ENCODE data around the gene CADPS2. TPM values are rescaled to one million over a fixed set of nuclear protein-coding genes. Genes with fewer than 3 reads are reported as not detected.

CADPS2 gene
- total and polyA plus RNA-seq, 2 of the 4 experiments (the other 2 are of a cell fraction): 0.10 to 0.54 TPM

DNA sequence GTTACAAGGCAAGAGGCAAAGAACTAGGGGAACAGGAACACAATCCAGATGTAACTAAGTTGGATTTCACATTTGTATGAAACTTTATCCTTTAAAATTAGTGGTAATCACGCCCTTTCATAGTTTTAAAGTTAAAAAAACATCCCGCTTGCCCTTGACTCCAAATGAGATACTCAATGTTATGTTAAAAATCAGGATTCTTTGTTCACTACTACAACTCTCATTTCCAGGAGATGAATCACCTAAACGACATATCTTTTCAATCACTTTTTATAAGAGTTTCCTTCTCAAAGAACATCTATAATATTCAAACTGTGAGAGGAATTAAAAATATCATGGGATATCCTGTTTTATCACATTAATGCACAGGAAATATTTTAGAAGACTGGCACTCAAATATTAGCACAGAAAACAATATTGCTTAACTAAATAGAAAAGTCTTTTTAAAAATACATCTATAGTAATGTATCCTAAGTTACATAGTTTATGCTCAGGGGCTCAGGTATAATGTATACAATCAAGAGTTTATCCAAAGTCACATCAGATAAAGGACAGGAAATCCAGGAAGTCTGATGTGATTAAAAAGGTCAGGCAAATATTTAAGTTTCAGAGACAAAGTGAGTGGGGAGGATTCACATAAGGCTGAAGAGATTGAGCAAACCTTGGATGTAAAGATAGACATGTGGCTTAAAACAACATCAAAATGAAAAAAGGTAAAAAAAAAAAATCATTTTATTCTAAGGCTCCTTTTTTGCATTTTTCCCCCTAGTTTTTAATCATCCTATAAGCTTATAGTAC, 41.9 kb downstream of the CADPS2 start:
- ChIA-PET POLR2A (ENCODE audit: unreplicated experiment) (no interaction called here), CTCF (interaction anchor here (0.7 kb wide), 1 partner anchor 799 kb away, joined by 8 read pairs; no protein-coding TSS in a partner anchor)
- Histone ChIP-seq H2AK5ac (ENCODE audit: low read depth, low read length) (no peak overlapping the region), H4K91ac (ENCODE audit: insufficient read depth, low read depth, low read length) (no peak overlapping the region), H2AFZ (replicated peaks; ENCODE audit: low read length, poor library complexity) (no peak overlapping the region), H3K4me2 (ENCODE audit: low read depth, low read length) (no peak overlapping the region), H2AK9ac (replicated peaks; ENCODE audit: low read depth, low read length, poor library complexity) (no peak overlapping the region), H3K14ac (replicated peaks; ENCODE audit: low read depth, low read length) (no peak overlapping the region), H3K56ac (ENCODE audit: extremely low read depth, insufficient read depth, low read length) (no peak overlapping the region), H3K9me1 (ENCODE audit: insufficient read depth, low read length) (no peaks in the 10 kb centered on the region), H2BK5ac (ENCODE audit: low read depth, low read length, poor library complexity, severe bottlenecking) (no peak overlapping the region), H3K27ac (ENCODE audit: insufficient read depth, low read length) (no peak overlapping the region), H3K4me3 (ENCODE audit: insufficient read depth, low read depth, low read length) (no peak overlapping the region), H2BK15ac (ENCODE audit: low read depth, low read length) (no peak overlapping the region), H3K36me3 (ENCODE audit: control insufficient read depth, insufficient read depth, low read length) (no peaks in the 10 kb centered on the region), H3K18ac (ENCODE audit: low read depth, low read length) (no peak overlapping the region), H3K4ac (ENCODE audit: low read depth, low read length) (no peak overlapping the region), H3K79me1 (ENCODE audit: low read depth in 1 of 2, low read length in 2 of 2) (no peaks in the 10 kb centered on the region), H3K23ac (ENCODE audit: low read depth, low read length) (no peak overlapping the region), H2BK20ac (ENCODE audit: low read depth, low read length) (no peak overlapping the region), H4K5ac (ENCODE audit: low read depth, low read length) (no peak overlapping the region), H4K20me1 (ENCODE audit: insufficient read depth, low read length) (no peaks in the 10 kb centered on the region), H3K9ac (ENCODE audit: low read depth, low read length) (no peak overlapping the region), H3K9me3 (ENCODE audit: control insufficient read depth, insufficient read depth, low read length) (peaks cover 7% of the 10 kb centered on the region), H4K8ac (ENCODE audit: low read depth in 2 of 2, low read length in 2 of 2) (no peak overlapping the region), H3K4me1 (ENCODE audit: control insufficient read depth, insufficient read depth, low read length) (no peaks in the 10 kb centered on the region), H3K27me3 (ENCODE audit: control insufficient read depth, insufficient read depth, low read length) (no peaks in the 10 kb centered on the region), H2BK120ac (ENCODE audit: low read depth, low read length) (no peak overlapping the region)
- TF ChIP-seq FOS (IDR thresholded peaks at IDR 0.05; ENCODE audit: low read depth, low read length) (no peak), NFE2L2 (IDR thresholded peaks at IDR 0.05; ENCODE audit: low read depth, low read length) (no peak), MXI1 (IDR thresholded peaks at IDR 0.05; ENCODE audit: borderline replicate concordance, low read depth, low read length) (no peak), RFX5 (IDR thresholded peaks at IDR 0.05; ENCODE audit: low read depth, low read length) (no peak), CTCF (conservative IDR thresholded peaks at IDR 0.05; ENCODE audit: low read depth, low read length) (no peak), RCOR1 (IDR thresholded peaks at IDR 0.05; ENCODE audit: insufficient replicate concordance, low read length) (no peak), ELK1 (IDR thresholded peaks at IDR 0.05; ENCODE audit: borderline replicate concordance, low read depth, low read length) (no peak), MAZ (IDR thresholded peaks at IDR 0.05; ENCODE audit: borderline replicate concordance, low read depth, low read length) (no peak), POLR2A (IDR thresholded peaks at IDR 0.05; ENCODE audit: low read depth, low read length) (no peak), MAFK (IDR thresholded peaks at IDR 0.05; ENCODE audit: low read depth, low read length) (no peak), RAD21 (IDR thresholded peaks at IDR 0.05; ENCODE audit: low read length) (no peak), CHD1 (IDR thresholded peaks at IDR 0.05; ENCODE audit: low read depth, low read length) (no peak), SMC3 (IDR thresholded peaks at IDR 0.05; ENCODE audit: low read depth, low read length) (no peak), BHLHE40 (IDR thresholded peaks at IDR 0.05; ENCODE audit: low read depth, low read length) (no peak), CEBPB (IDR thresholded peaks at IDR 0.05; ENCODE audit: low read depth, low read length) (no peak)
- TF ChIP-seq, protein P1, sequence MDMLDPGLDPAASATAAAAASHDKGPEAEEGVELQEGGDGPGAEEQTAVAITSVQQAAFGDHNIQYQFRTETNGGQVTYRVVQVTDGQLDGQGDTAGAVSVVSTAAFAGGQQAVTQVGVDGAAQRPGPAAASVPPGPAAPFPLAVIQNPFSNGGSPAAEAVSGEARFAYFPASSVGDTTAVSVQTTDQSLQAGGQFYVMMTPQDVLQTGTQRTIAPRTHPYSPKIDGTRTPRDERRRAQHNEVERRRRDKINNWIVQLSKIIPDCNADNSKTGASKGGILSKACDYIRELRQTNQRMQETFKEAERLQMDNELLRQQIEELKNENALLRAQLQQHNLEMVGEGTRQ (IDR thresholded peaks at IDR 0.05; ENCODE audit: low read depth, low read length): no peak
- DNase-seq: no peak
- dilution Hi-C loops (cut with HindIII; ENCODE audit: low sequenced_read_pairs, unreplicated experiment): no loop called here
- no peak for ATAC-seq (ENCODE audit: low read depth)
- intact Hi-C loops (cut with micrococcal nuclease): no loop called here
- in situ Hi-C loops (cut with MboI; ENCODE audit: low sequenced_read_pairs): no loop called here
- no CpG with 5 or more reads among the region's 3 CpGs for WGBS, 2 experiments (ENCODE audit: extremely low coverage in 2 of 2, insufficient read length in 1 of 2)
- BruUV-seq (replicated peaks): no TSS peak
